Activated T-helper 1 cell treated with anti-CD3 and anti-CD28 coated beads, Interleukin-12 subunit alpha, Interleukin-12 subunit beta, Interleukin-2, Interleukin-4 antibody, amounts not matched to agents 30 ng/mL and 10 ng/mL and 1 ng/mL, durations not matched to agents 14 hours and 24 hours and 36 hours (primary cell): Measurements from ENCODE around the gene MYOD1. TPM values are rescaled to one million over a fixed set of nuclear protein-coding genes. Genes with fewer than 3 reads are reported as not detected.

ENCODE experiments used
- DNase-seq: peaks from one replicate; pipeline ENCODE4 v3.0.0; 2021; ENCODE audit warnings: low spot score
- H3K27ac Mint-ChIP-seq: one replicate; pipeline ENCODE4 v1.8.0; 2021; ENCODE audit warnings: mild to moderate bottlenecking, mixed read lengths
- H3K27me3 Mint-ChIP-seq: one replicate; pipeline ENCODE4 v1.8.0; 2022; ENCODE audit warnings: mild to moderate bottlenecking, moderate library complexity, mixed read lengths; ENCODE audit not compliant: insufficient read depth
- H3K36me3 Mint-ChIP-seq: one replicate; pipeline ENCODE4 v1.8.0; 2021; ENCODE audit warnings: low read depth, mixed read lengths
- H3K4me1 Mint-ChIP-seq: one replicate; pipeline ENCODE4 v1.8.0; 2021; ENCODE audit warnings: low read depth, mixed read lengths
- H3K4me3 Mint-ChIP-seq: one replicate; pipeline ENCODE4 v1.8.0; 2021; ENCODE audit warnings: mild to moderate bottlenecking, moderate library complexity, mixed read lengths
- H3K9me3 Mint-ChIP-seq: one replicate; pipeline ENCODE4 v1.8.0; 2021; ENCODE audit warnings: mixed read lengths
- intact Hi-C: fragments of 100-400 bp; cut with micrococcal nuclease; formaldehyde crosslinking; loops from one replicate; pipeline ENCODE4 v1.15.1; 2024
- total RNA-seq: library from RNA; stranded (reverse); gene quantifications from 2 replicates; pipeline ENCODE4 v1.2.3, GENCODE V29; 2022

Gene MYOD1
- total RNA-seq, 1 donor from 2014 or later: not detected

DNA sequence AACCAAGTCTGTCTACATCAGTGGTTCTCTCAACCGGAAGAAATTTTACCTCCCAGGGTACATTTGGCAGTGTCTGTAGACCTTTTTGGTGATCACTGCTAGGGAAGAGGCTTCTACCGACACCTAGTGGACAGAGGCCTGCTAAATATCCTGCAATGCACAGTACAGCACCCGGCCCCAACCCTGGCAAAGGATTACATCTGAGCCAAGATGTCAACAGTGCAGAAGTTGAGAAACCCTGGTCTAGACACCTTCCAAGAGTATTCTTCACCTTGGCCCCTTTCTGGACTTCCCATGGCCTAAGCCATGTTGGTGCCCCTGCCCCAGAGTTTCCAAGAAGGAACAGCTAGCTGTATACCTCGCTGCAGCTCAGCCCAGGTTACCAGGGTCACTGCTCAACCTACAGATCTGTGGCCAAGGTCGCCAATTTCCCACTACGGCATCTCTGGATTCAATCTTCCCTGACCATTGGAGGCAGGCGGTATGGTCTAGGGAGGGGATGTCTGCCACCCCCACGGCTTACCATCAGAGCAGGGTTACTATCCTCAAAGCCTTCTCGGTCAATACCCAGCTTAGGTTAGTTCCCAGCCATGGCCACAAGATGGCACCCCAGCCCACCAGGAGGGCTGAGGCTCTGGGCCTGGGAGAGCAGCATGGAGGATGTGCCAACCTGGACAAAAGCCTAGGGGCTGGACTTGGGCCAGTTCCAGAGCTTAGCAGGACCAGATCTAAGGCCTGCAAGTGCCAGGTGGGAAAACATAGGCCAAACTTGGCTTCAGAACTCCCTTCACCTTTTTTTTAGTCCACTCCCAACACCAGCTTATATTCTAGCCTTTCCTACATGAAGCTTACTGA lies 11.5 kb downstream of the MYOD1 start:
- Mint-ChIP-seq H3K36me3 (no peaks in the 10 kb centered on the region), H3K4me3 (no peak overlapping the region), H3K9me3 (no peaks in the 10 kb centered on the region), H3K4me1 (no peaks in the 10 kb centered on the region), H3K27me3 (peaks cover 49% of the 10 kb centered on the region), H3K27ac (no peak overlapping the region)
- intact Hi-C loops: loop anchor here (1.0 to 2.0 kb wide), 3 partner anchors 132 to 376 kb away; partner anchors contain the start of gene SAAL1
- DNase-seq: peak; percentile 48

DNA sequence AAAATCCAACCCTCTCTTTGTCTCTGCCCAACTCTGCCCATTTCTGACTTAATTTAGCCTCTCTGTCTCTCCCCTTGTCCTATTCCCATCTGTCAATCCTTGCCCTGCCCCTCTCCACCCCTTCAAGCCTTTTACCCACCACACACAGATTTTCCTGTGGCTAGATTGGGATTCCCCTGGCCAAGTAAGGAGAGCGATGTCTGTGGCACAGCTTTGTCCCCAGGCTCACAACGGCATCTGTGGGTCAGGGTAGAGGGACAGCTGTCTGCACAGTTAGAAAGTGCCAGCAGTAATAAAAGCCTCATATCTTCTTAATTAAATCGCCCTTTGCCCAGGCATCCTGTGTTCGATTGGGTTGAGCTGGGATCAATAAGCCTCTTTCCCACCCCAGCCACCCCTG lies 13.9 kb downstream of the MYOD1 start:
- no peaks in the 10 kb centered on the region for H3K36me3 Mint-ChIP-seq
- peaks cover 52% of the 10 kb centered on the region for H3K27me3 Mint-ChIP-seq
- H3K4me1 Mint-ChIP-seq: no peaks in the 10 kb centered on the region
- H3K27ac Mint-ChIP-seq: no peak overlapping the region
- intact Hi-C loops: no loop called here
- DNase-seq: no peak
- H3K9me3 Mint-ChIP-seq: no peaks in the 10 kb centered on the region
- H3K4me3 Mint-ChIP-seq: no peak overlapping the region

DNA sequence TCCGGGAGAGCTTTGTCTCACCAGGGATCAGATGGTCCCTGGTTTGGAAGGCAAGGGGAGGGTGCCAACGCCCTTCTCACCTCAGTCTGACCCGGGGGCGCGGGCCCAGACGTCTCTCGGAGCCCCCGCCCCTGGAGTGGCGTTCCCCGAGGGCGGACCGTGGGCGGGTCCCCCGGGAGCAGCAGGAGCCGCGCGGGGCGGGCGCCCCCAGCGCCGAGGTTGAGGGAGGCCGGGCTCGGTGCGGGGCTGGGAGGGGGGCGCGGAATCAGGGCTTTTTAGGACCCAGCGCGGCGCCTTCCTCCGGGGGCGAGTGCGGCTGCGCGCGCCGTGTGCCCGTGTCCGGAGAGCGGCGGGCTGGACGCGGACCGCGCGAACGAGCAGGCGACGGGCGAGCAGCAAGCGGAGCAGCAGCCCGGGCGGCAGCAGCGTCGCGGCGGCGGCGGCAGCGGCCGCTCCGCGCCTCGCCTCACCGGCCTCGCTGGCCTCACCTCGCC lies 15.1 kb downstream of the MYOD1 start, which contains the start of gene KCNC1:
Gene KCNC1, plus strand, starts transcription at position 364 of the 494 bp plus-strand sequence. CDS start 1,222 bp downstream, outside the sequence.
- intact Hi-C loops: no loop called here
- Mint-ChIP-seq H3K4me3 (peak within 1 kb of the TSS; percentile 39), H3K27me3 (peaks cover 52% of the 10 kb centered on the region), H3K9me3 (no peaks in the 10 kb centered on the region), H3K27ac (no peak within 1 kb of the TSS), H3K4me1 (no peaks in the 10 kb centered on the region), H3K36me3 (no peaks in the 10 kb centered on the region)
- no peak for DNase-seq

DNA sequence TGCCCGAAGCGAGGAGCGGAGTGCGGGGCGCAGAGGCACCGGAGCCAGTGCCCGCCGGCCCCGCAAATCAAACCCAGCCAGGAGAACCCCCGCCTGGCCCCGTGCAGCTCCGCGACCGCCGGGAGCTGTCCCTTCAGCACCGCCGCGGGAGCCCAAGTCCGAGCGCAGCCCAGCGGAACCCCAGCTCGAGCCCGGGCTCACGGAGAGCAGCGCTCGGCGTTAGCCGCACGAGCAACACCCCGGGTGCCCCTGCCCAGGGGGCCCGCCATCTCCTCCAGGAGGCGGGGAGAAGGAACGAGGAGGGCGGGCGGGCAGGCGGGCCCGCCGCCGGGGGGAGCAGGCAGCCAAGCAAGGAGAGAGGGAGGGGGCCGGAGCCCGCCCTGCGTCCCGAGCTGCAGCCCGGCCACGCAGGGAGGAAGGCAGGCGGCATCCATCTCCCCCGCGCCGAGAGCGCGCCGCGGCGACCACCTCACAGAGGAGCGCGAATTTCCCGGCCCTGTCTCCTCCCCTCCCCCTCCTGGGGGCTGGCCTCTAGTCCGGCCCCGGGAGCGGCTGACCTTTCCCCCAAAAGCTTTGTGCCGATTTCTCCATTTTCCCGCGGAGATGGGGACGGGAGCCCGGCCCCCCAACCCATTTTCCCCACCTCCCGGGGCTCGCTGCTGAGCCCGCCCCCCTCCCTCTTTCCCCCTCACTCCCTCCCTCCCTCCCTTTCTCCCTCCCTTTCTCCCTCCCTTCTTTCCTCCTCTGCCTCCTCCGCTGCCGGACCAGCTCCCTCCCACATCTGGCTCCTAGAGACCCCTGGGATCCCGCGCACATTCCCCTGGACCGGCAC lies 15.8 kb downstream of the MYOD1 start:
- Mint-ChIP-seq H3K4me3 (no peak overlapping the region), H3K27ac (no peak overlapping the region), H3K4me1 (no peaks in the 10 kb centered on the region), H3K36me3 (no peaks in the 10 kb centered on the region), H3K9me3 (no peaks in the 10 kb centered on the region), H3K27me3 (peaks cover 52% of the 10 kb centered on the region)
- peak; percentile 10 for DNase-seq
- intact Hi-C loops: no loop called here

DNA sequence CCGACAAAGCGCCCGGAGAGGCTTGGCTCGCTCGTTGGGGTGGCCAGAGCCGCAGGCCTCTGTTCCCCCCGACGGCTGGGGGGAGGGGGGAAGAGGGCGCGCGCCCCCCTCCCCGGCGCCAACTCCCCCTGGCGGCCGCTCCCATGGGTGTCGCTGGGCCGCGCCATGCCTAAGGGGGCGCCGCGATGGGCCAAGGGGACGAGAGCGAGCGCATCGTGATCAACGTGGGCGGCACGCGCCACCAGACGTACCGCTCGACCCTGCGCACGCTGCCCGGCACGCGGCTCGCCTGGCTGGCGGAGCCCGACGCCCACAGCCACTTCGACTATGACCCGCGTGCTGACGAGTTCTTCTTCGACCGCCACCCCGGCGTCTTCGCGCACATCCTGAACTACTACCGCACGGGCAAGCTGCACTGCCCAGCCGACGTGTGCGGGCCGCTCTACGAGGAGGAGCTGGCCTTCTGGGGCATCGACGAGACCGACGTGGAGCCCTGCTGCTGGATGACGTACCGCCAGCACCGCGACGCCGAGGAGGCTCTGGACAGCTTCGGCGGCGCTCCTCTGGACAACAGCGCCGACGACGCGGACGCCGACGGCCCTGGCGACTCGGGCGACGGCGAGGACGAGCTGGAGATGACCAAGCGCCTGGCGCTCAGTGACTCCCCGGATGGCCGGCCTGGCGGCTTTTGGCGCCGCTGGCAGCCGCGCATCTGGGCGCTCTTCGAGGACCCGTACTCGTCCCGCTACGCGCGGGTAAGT lies 16.6 kb downstream of the MYOD1 start:
- Mint-ChIP-seq H3K27me3 (peaks cover 52% of the 10 kb centered on the region), H3K27ac (no peak overlapping the region), H3K4me3 (no peak overlapping the region), H3K4me1 (no peaks in the 10 kb centered on the region), H3K9me3 (no peaks in the 10 kb centered on the region), H3K36me3 (no peaks in the 10 kb centered on the region)
- intact Hi-C loops: no loop called here
- DNase-seq: no peak

DNA sequence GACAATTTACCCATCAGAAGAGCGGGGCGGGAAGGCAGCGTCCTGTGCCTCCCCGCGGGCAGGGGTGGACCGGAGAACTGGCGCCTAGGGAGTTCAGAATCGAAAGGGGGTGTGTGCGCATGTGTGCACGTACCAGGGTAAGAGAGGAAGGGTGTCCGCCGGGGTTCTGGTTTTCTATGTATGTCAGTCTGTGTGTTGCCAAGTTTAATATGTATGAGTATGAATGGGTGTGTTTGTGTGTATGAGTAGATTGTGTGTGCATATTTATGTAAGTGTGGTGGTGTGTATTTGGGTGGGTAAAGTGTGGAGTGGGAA lies 17.2 kb downstream of the MYOD1 start:
- H3K27ac Mint-ChIP-seq: no peak overlapping the region
- no peak for DNase-seq
- no peaks in the 10 kb centered on the region for H3K36me3 Mint-ChIP-seq
- peaks cover 48% of the 10 kb centered on the region for H3K27me3 Mint-ChIP-seq
- no peaks in the 10 kb centered on the region for H3K4me1 Mint-ChIP-seq
- intact Hi-C loops: no loop called here
- H3K9me3 Mint-ChIP-seq: no peaks in the 10 kb centered on the region
- no peak overlapping the region for H3K4me3 Mint-ChIP-seq

DNA sequence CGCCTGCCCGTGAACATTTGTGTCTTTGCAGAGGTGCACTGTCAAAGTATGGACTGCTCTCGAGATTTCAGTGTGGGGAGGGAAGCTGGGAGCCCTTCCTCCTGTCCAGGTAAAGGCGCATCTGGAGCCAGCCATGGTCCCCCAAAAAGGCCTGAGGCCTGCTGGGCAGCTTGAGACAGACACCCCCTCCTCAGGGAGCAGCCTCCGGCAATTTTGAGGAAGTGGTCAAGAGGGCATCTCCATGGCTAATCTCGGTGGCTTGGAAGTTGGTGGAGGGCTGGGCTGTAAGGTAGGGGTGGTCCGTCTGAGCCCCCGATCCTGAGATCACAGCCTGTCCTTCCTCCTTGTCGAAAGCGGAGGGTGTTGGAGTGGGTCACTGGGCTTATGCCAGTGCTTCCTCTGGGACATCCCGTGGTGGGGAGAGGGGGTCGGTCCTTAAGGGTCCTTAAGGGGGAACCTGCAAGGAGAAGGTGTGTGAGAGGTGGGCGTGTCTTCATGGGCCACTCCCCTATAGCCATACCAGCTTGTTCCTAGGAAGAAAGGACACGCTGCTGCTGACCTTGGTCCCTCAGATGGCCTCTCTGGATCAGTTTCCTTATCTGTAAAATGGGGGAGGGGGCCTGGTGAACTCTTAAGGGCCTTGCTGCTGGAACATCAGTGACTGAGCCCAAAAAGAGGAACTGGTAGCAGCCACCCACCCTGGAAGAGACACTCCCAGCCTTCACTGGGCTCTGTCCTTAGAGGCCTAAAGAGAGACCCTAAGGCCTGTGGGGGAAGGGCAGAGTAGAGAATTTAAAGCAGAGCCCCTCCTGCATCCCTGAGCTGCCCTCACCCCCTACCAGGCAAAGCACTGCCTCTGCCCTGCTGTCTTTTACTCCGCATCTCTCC lies 17.8 kb downstream of the MYOD1 start:
- Mint-ChIP-seq H3K27me3 (peaks cover 45% of the 10 kb centered on the region), H3K4me1 (no peaks in the 10 kb centered on the region), H3K36me3 (no peaks in the 10 kb centered on the region), H3K4me3 (no peak overlapping the region), H3K27ac (no peak overlapping the region), H3K9me3 (no peaks in the 10 kb centered on the region)
- intact Hi-C loops: no loop called here
- DNase-seq: no peak

DNA sequence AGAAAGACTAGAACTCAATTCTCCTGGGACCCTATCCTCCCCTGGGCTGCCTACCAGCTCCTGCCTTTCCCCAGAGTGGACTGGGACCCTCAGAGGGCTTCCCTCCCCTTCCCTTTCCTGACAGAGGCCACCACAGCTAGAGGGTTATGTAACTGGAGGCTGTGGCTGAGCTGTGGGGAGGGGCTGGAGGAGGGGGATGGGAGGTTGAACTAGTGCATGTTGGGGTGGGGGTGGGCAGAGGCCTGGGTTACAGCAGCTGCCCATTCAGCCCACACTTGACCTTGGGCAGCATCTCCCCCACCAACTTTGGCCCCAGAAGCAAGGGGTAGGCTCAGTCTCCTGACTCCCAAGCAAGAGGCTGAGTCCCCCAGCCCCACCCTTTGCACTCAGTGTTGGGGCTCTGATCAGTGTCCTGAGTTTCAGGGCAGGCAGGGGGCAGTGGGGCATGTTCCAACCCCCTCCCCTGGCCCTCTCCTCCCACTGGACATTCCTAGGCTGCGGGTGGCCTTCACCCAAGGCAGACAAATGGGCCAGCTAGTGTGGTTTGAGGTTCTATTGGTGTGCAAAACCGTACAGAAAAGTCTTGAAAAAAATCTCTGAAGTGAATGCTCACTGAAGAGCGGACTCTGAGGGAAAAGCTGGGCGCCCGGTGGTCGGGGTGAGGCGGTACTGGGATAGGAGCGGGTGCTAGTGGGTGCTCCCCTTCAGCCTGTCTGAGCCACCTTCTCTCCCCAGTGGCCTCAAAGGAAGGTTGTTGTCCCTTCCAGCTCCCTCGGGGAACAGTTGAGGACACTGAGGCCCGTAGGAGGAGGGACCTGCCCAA lies 19.0 kb downstream of the MYOD1 start:
- H3K27ac Mint-ChIP-seq: no peak overlapping the region
- no peaks in the 10 kb centered on the region for H3K9me3 Mint-ChIP-seq
- H3K36me3 Mint-ChIP-seq: no peaks in the 10 kb centered on the region
- intact Hi-C loops: no loop called here
- DNase-seq: no peak
- no peak overlapping the region for H3K4me3 Mint-ChIP-seq
- H3K4me1 Mint-ChIP-seq: no peaks in the 10 kb centered on the region
- peaks cover 35% of the 10 kb centered on the region for H3K27me3 Mint-ChIP-seq

DNA sequence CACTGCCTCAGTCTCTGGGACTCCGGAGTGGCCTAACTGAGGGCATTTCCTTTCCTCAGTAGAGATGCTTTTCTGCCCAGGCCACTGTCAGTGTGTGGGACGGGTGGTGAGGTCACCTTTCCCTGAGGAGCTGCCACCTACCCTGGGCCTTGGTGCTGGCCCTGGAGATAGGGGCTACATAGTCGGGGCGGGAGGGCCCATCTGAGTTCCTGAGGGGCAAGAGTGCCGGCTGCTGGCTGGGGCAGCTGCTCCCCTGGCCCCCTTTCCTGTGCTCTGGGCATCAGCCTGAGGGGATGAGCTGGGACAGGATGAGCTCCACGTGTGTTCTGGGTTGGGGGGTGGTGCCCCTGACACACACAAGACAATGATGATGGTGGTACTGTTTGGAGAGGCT lies 20.6 kb downstream of the MYOD1 start:
- H3K27ac Mint-ChIP-seq: no peak overlapping the region
- H3K36me3 Mint-ChIP-seq: no peaks in the 10 kb centered on the region
- H3K27me3 Mint-ChIP-seq: peaks cover 27% of the 10 kb centered on the region
- no peaks in the 10 kb centered on the region for H3K4me1 Mint-ChIP-seq
- intact Hi-C loops: no loop called here
- no peak overlapping the region for H3K4me3 Mint-ChIP-seq
- no peaks in the 10 kb centered on the region for H3K9me3 Mint-ChIP-seq
- no peak for DNase-seq

DNA sequence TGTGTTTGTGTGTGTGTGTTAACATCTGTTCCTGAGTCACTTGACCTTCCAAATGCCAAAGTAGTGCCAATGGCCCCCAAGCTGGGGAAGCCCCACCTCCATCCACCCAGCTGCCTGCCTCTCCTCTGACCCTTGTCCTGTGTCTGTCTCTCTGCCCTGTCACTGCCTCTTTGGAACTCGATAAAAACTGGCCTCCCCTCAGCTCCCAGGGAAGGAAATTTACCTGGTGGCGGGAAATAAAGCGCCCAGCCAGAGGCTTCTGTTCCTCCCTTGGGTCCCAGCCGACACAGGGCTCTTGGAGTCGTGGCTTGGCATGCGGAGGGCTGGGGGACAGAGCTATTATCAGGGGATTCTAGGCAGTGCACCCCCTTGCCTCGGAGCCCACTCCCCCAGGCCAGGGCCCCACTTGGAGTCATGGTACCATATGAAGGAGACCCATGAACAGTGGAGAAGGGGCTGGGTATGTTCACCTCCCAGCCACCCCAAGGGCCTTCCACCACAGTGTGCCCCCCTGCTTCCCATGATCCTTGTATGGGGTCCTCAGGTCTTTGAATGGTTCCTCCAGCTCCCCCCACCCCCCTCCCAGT lies 21.4 kb downstream of the MYOD1 start:
- peaks cover 28% of the 10 kb centered on the region for H3K27me3 Mint-ChIP-seq
- H3K4me3 Mint-ChIP-seq: no peak overlapping the region
- H3K36me3 Mint-ChIP-seq: no peaks in the 10 kb centered on the region
- intact Hi-C loops: no loop called here
- no peak overlapping the region for H3K27ac Mint-ChIP-seq
- H3K4me1 Mint-ChIP-seq: no peaks in the 10 kb centered on the region
- no peak for DNase-seq
- no peaks in the 10 kb centered on the region for H3K9me3 Mint-ChIP-seq

DNA sequence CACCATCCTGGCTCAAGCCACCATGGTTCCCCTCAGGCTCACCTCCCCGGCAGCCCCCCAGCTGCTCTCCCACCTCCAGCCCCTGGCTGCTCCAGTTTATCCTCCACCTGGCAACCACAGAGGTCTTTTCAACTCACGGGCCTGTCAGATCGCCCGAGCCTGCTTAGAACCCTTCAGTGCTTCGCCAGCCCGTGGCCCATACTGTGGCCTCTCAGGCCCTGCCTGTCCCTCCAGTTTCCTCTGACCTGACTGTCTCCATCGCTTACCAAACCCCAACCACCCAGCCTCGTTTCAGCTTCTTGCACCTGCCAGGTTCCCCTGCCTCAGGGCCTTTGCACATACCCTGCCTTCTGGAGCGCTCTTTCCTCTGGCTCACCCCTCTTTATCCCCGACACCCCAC lies 22.1 kb downstream of the MYOD1 start:
- Mint-ChIP-seq H3K36me3 (no peaks in the 10 kb centered on the region), H3K9me3 (no peaks in the 10 kb centered on the region), H3K4me3 (no peak overlapping the region), H3K27me3 (peaks cover 27% of the 10 kb centered on the region), H3K27ac (no peak overlapping the region), H3K4me1 (no peaks in the 10 kb centered on the region)
- no peak for DNase-seq
- intact Hi-C loops: no loop called here
